Stimulated activated CD8-positive, alpha-beta memory T cell treated with anti-CD3 and anti-CD28 coated beads, Interleukin-12 subunit alpha, Interleukin-12 subunit beta, amount 100 ng/mL, for 24 hours (primary cell): ENCODE results near the gene ABCF3.

ENCODE experiments used
- DNase-seq: peaks from one replicate; pipeline ENCODE4 v3.0.0-alpha.2; 2020; ENCODE audit errors: extremely low read depth

ABCF3 gene

GRCh38 chr3:184168363-184169120, 17.5 kb upstream of the ABCF3 start:
- no peak for DNase-seq

GRCh38 chr3:184169896-184170875, 15.8 kb upstream of the ABCF3 start:
- no peak for DNase-seq

DNA sequence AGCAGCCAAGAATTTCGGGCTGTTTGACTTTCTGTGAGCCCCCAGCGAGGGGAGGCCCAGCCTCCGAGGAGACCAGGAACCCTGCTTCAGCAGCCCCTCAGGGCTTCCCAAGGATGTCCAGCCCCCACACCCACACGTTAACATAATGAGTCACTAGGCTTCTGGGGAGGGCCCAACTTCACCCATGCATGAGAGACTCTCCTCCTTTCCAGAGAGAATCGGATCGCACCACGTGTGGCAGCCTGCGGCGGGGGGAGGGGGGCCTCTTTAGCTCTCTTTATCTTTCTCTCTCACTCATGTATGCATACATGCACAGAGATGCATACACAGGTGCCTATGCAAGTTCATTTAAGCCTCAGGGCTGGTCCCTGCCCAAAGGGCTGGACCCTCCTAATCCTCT, 14.4 kb upstream of the ABCF3 start:
- DNase-seq: no peak

DNA sequence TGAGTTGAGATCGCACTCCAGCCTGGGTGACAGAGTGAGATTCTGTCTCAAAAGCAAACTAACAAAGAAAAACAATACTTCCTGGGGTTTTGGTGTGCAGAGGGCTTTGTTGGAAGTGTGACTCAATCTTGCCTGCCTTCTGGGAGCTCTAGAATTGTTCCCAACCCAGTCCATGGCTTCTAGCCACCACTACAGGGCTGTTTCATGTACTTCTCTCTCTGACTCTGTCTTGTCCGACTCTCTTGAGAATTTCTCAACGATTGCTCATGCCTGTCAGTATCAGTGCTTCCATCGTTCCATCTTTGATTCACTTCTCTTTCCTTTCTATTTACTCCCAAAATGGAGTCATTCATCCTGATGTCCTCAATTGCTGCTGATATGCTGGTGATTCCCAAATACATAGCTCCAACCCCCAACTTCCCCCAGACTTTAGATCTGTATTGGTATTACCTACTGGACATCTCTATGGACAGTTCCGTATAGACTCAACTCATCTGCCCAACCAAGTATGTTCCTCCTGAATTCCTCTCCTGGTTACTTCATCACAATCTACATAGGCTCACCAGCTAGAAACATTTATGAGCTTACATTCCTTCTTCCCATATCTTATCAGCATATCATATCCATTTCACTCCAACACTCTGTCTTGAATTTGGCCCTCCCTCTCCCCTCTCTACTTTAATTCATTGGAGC, 13.2 kb upstream of the ABCF3 start:
- DNase-seq: no peak

DNA sequence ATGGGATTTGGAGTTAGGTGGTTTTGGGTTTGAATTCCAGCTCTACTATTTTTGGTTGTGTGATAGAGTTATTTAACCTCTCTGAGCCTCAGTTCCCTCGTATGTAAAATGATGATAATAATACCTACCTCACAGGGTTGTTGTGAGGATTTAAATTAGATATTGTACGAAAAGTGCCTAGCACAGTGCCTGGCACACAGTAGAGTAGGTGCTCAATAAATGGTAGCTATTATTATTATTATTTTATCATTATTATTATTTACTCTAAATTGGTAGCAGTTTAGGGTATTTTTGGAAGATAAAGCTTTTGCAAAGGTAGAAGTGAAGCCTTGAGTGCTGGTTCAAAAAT, 12.7 kb upstream of the ABCF3 start:
- DNase-seq: no peak

DNA sequence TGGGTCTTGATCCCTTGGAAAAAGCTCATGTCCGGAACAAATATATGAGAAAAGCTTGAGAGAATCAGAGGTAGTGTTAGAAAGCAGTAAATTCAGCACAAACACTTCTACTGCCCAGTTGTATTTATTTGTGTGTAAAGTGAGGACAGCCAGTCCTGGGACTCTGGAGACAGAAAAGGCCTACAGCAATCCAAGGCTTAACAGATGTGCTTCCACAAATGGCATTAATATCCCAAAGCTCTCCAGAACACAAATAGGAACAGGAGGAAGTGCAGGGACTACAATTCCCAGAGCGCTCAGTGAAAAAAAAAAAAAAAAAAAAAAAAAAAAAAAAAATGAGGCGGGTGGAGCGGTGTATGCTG, 11.7 kb upstream of the ABCF3 start:
- no peak for DNase-seq

- peak; percentile 93 for DNase-seq
Observed at GRCh38 chr3:184174646-184175492, 11.1 kb upstream of the ABCF3 start, which contains the start of gene AP2M1. AP2M1 (plus strand) TSS chr3:184174855; CDS start chr3:184176994, 2,139 bp downstream.

DNA sequence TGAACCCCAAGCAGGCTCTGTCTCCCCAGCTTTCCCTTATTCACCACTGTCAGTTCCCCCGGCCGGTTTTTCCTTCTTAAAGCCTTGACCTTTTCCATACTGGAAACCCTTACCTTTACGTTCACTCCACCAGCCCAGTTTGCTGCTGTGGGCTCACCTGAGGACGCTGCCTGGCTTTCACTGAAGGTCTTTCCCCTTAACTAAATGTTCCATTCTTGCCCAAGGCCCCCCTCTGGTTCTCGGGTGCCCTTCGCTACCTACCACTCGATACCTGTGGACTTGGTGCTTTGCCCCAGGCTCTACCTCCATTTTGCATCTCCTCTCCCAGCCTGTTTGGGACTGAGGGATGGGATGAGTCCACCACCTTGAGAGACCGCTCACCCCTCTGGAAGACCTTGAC, 10.5 kb upstream of the ABCF3 start:
- DNase-seq: no peak

DNA sequence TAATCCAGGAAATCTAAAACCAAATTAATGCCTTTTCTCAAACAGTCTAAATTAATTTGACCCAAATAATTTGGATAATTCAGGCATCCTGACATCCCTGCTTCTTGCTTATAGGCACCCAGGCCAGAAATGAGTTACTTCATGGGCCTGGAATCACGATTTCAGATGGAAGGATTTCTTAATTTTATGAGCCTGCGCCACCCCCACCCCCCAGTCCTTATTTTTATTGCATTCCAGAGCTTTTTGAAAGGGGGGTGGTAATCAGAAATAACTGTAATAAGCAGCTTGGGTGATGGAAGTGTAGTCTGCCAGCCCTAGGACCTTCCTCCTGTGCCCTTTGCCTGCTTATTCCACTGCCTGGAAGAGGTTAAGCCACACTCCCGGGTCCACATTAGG, 10.0 kb upstream of the ABCF3 start:
- no peak for DNase-seq

DNA sequence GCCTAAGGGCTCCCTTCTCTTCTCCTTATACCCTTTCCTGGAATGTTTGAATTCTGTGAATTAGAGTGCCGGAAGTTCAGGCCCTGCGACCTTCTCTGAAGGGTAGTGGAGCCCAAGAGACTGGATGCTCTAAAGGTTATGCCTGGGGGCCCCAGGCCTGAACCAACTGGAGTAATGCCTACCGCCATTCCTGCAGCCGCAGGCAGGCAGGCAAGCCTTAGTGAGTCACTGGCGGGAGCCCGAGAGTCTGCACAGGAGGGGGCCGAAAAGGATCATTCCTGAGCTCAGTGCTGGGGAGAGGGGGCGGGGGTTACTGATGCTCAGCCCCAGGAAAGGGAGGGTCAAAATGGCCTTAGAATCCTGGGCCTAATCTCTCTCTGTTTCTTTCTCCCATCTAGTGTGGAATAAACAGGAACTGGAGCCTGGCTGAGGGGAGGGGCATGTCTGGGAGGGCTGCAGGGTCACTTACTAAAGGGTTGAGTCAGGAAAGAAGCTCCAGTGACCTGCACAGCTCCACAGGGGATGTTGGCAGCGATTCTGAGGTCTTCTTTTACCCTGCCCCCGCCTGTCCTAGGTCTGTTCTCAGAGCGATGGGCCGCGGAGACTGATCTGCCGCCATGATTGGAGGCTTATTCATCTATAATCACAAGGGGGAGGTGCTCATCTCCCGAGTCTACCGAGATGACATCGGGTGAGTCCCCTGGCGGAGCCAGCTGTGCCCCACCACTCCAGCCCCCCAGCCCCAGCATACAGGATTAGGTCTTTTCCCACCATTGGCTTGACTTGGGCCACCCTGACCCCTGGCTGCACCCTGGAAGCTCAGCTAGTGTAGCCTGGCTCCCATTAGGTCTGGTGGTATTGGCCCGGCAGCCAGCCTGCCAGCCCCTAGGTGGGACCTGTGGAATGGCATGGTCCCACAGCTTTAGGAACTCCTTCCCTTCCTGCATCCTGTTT, 9.3 kb upstream of the ABCF3 start:
- no peak for DNase-seq

- DNase-seq: no peak
Observed at GRCh38 chr3:184177331-184177731, 8.7 kb upstream of the ABCF3 start.

- no peak for DNase-seq
Observed at GRCh38 chr3:184177767-184178306, 8.2 kb upstream of the ABCF3 start.

DNA sequence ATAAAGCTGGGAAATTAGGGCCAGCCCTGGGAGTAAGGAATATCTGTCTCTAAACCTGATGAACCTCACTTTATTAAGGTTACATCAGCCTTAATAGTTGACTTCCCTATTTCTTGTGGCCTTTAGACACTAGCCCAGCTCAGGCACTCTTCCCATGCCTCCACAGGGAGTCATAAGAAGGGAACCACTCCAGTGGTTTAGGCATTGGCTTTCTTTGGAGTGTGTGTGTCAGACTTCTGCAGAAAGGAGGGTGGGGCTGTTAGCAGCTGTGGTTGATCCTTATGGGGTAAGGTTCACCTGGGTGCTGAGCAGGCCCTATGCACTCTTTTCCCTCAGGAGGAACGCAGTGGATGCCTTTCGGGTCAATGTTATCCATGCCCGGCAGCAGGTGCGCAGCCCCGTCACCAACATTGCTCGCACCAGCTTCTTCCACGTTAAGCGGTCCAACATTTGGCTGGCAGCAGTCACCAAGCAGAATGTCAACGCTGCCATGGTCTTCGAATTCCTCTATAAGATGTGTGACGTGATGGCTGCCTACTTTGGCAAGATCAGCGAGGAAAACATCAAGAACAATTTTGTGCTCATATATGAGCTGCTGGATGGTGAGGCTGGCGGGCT, 7.4 kb upstream of the ABCF3 start:
- DNase-seq: no peak

- DNase-seq: no peak
Observed at GRCh38 chr3:184180165-184180564, 5.8 kb upstream of the ABCF3 start.

- no peak for DNase-seq
Observed at GRCh38 chr3:184181596-184181995, 4.4 kb upstream of the ABCF3 start.

DNA sequence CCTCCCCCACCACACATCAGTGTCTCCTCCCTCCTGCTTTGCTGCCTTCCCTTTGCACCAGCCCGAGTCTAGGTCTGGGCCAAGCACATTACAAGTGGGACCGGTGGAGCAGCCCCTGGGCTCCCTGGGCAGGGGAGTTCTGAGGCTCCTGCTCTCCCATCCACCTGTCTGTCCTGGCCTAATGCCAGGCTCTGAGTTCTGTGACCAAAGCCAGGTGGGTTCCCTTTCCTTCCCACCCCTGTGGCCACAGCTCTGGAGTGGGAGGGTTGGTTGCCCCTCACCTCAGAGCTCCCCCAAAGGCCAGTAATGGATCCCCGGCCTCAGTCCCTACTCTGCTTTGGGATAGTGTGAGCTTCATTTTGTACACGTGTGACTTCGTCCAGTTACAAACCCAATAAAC, 2.3 kb upstream of the ABCF3 start:
- no peak for DNase-seq

DNA sequence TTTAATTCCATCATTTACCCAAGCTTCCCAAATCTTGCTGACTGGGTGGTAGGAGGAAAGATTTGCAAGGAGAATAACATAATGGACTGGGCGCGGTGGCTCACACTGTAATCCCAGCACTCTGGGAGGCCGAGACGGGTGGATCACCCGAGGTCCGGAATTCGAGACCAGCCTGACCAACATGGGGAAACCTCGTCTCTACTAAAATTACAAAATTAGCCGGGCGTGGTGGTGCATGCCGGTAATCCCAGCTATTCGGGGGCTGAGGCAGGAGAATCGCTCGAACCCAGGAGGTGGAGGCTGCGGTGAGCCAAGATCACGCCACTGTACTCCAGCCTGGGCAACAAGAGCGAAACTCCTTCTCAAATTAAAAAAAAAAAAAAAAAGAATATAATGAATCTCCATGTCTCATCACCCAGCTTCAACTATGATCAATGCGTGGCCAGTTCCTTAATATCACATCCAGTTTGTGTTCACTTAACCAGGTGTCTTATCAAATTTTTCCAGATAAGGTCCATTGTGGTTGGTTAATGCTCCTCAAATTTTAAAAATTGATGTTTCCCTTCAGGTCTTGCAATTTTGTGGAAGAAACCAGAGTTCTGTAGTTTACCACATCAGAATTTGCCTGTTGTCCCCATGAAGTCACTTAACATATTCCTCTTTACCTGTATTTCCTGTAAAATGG, 1.3 kb upstream of the ABCF3 start:
- no peak for DNase-seq

- DNase-seq: peak; percentile 98
Observed at GRCh38 chr3:184185461-184186183, 377 bp upstream of the ABCF3 start.

DNA sequence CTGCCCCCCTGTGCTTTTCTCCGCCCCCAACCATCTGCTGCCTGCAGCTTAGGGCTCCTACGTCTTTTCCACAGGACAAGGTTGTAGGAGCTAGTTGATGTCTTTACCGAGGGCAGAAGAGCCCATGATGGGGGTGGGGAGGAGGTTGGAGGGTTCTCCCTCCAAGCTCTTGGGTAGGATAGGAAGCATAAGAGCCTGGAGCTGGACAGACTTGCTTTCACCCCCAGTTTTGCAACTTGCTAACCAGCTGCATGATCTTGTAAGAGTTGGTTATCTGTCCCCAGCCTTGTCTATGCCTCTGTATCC, 856 bp downstream of the ABCF3 start:
- no peak for DNase-seq
